ENCODE data around the gene FAM32A.

FAM32A gene

DNA sequence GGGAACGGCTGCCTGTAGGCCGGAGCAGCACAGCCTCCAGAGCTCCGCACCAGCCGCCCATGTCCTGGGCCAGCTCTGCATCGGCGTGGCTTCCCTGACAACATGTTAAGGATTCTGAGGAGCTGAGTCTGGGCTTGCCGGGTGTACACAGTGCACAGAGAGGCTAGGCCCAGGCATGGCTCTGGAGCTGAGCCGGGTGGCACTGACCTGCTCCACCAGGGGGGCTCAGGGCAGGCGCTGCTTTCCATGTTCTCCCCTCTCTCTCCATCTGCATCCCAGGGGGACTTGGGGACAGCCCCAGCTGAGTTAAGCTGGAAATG lies 44.1 kb downstream of the FAM32A start:
- no peak for TF ChIP-seq ZNF274 (IDR thresholded peaks at IDR 0.05; ENCODE audit: low read depth, low read length)
- no peak overlapping the region for H3K4me3 ChIP-seq (ENCODE audit: low read length)

- H3K4me3 ChIP-seq (ENCODE audit: low read length): no peak overlapping the region
- TF ChIP-seq ZNF274 (IDR thresholded peaks at IDR 0.05; ENCODE audit: low read depth, low read length): no peak
Measured at GRCh38 chr19:16232127-16232526, 46.9 kb downstream of the FAM32A start.

DNA sequence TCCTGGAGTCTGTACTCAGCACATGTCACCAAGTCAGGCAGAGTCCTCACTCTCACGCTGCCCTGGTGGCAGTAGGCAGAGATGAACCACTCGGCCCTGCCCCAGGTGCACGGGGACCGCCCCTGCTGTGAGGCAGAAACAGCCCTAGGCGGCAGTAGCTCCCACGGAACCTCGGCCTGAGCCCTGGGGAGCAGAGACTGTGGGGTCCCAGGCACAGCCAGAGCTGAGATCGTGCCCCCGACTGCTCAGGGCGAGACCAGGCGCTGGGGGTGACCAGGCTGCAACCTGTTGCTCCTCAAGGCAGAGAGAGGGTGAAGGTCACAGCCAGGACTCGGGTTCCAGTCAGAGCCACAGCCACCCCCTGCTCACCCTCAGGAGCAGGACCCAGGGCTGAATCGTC lies 47.4 kb downstream of the FAM32A start:
- no peak for TF ChIP-seq ZNF274 (IDR thresholded peaks at IDR 0.05; ENCODE audit: low read depth, low read length)
- no peak overlapping the region for H3K4me3 ChIP-seq (ENCODE audit: low read length)

GRCh38 chr19:16233081-16233776 lies 48.0 kb downstream of the FAM32A start:
- TF ChIP-seq ZNF274 (IDR thresholded peaks at IDR 0.05; ENCODE audit: low read depth, low read length): no peak
- no peak overlapping the region for H3K4me3 ChIP-seq (ENCODE audit: low read length)

- H3K4me3 ChIP-seq (ENCODE audit: low read length): no peak overlapping the region
- no peak for TF ChIP-seq ZNF274 (IDR thresholded peaks at IDR 0.05; ENCODE audit: low read depth, low read length)
Measured at GRCh38 chr19:16233836-16234551, 48.8 kb downstream of the FAM32A start.

GRCh38 chr19:16234552-16235445 lies 49.6 kb downstream of the FAM32A start:
- TF ChIP-seq ZNF274 (IDR thresholded peaks at IDR 0.05; ENCODE audit: low read depth, low read length): no peak
- H3K4me3 ChIP-seq (ENCODE audit: low read length): no peak overlapping the region

DNA sequence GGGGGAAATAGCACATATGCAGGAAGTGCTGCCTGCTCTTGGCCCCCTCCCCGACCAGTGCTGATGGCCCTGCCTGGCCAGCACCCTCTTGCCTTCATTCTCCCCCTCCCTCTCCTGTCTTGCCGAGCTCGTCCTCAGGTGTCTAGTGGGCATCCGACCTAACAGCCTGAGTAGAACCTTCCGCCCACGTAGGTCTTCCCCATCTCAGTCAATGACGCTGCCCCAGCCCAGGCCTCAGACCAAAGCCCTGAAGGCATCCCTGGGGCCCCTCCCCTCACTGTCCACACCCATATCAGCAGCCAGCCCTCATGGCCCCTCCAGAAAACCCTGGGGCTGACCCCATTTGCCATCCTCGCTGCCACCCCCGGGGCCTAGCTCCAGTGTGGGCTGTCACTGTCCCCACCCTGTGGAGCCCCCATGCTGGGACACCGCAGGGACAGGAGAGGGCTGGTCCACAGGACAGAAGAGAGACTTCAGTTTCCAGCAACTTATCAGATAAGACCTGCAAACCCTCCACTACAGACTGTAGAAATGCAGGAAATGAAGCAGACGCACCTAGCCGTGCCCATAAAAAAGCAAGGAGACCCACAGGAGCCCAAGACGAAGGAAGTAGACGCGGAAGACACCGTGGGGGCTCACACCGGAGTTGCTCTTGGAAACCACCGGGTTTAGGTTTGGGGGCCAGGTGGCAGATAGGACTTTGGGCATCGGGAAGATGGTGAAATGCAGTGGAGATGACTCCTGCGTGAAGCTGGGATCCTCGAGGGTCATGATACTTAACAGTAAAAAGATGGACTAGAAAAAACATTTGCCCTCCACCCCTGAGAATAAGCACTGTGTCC lies 50.8 kb downstream of the FAM32A start:
- H3K4me3 ChIP-seq (ENCODE audit: low read length): no peak overlapping the region
- TF ChIP-seq ZNF274 (IDR thresholded peaks at IDR 0.05; ENCODE audit: low read depth, low read length): no peak
